ENCODE data around the gene CHTOP.

Gene CHTOP

GRCh38 chr1:153608742-153609584 is 24.9 kb upstream of the CHTOP start:
- no peak for TF ChIP-seq GATA2 (IDR thresholded peaks at IDR 0.05; ENCODE audit: low read depth, low read length)
- TF ChIP-seq GATA3 (IDR thresholded peaks at IDR 0.05; ENCODE audit: low read depth, low read length): no peak

DNA sequence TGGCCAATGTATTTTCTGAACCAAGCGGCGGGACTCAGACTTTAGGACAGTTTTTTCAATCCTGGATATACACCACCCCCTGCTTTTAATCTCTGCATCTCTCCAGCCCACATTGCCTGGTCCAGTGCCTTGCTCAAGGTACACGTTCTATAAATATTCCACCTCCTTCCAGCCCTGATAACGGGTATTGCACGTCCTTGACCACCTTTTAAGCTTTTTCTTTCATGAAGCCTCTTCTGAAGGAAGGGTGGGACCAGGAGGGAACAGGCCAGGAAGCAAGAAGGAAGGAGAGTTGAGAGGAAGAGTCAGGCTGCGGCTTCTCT is 24.3 kb upstream of the CHTOP start:
- TF ChIP-seq GATA3 (IDR thresholded peaks at IDR 0.05; ENCODE audit: low read depth, low read length): no peak
- TF ChIP-seq GATA2 (IDR thresholded peaks at IDR 0.05; ENCODE audit: low read depth, low read length): no peak

GRCh38 chr1:153610334-153610733 is 23.5 kb upstream of the CHTOP start:
- TF ChIP-seq GATA3 (IDR thresholded peaks at IDR 0.05; ENCODE audit: low read depth, low read length) (no peak), GATA2 (IDR thresholded peaks at IDR 0.05; ENCODE audit: low read depth, low read length) (peak; percentile 22; the same call in 1 of the 2 replicates)

GRCh38 chr1:153610811-153611301 is 23.0 kb upstream of the CHTOP start:
- no peak for TF ChIP-seq GATA3 (IDR thresholded peaks at IDR 0.05; ENCODE audit: low read depth, low read length)
- TF ChIP-seq GATA2 (IDR thresholded peaks at IDR 0.05; ENCODE audit: low read depth, low read length): no peak

DNA sequence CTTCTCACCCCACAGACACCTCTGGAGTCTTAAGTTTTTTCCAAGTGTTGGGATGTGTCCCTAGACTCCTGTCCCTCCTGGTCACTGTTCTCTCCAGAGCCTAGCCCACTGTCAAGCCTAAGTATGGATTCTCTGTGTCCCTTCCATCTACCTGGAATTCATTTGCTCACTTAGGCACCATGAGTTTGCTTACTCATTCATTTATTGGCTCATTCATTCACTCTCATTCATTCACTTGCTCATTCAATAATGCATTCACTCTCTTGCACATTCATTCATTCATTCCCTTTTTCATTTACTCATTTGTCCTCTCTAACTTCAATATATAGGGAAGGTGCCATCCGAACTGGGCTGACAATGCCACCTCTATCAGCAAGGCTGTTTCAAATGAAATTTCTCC is 22.5 kb upstream of the CHTOP start:
- no peak for TF ChIP-seq GATA2 (IDR thresholded peaks at IDR 0.05; ENCODE audit: low read depth, low read length)
- TF ChIP-seq GATA3 (IDR thresholded peaks at IDR 0.05; ENCODE audit: low read depth, low read length): no peak

DNA sequence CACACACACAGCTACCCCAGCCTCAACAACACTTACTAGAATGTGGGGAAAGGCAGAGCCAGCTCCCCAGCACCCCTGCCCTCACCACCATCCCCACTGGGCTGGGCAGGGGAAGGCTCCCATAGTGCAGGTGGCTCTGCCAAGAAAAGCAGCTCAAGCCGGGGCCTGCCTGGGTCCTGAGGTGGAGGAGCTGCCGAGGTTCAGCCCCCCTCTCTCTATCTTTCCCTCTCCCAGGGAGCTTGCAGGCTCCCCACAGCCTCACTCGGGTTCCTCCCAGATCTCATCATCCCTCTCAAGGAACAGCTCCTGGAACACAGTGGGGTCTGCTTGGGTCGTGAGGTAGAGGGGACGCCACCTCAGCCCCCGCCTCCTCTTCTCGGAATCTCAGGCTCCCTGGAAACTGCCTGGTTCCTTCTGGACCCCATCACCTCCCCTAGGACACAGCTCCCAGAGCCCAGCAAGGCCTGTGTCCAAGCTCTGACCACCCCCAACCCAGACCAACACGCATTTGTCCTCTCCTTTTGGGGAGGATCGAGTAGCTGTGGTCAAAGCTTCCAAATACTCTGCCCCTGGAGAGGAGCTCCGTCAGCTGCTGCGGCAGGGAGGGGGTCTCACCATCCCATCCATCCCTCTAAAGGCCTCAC is 21.6 kb upstream of the CHTOP start:
- TF ChIP-seq GATA2 (IDR thresholded peaks at IDR 0.05; ENCODE audit: low read depth, low read length): no peak
- TF ChIP-seq GATA3 (IDR thresholded peaks at IDR 0.05; ENCODE audit: low read depth, low read length): no peak

DNA sequence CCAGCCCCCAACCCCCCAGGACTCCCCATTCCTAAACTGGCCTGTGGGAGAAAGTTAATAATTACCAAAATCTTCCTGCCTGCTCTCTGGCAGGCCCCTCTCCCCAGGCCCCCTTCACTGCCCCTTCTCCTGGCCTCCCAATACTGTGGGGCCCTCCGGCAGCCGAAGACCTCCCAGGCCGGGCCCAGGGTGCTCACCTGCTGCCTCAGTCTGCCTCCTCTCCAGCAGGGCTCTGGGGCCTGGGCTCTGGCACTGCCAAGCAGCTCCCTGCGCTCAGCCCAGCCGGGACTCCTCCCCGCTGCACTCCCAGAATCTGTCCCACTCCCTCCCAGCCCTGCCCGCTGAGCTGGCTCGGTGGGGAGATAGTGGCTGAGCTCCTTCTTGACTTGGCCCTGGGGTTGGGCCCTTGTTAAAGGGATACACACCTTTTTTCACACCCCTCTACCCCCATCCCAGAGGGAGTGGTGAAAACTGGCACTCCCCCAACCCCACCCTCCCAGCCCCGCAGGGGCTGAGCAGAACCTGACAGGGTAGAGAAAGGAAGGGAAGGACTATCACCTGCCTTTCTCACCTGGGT is 21.0 kb upstream of the CHTOP start, which contains the start of gene S100A16:
S100A16 (minus strand) TSS at position 383 of the 577 bp plus-strand sequence. CDS start 4,986 bp downstream, outside the sequence.
- TF ChIP-seq GATA2 (IDR thresholded peaks at IDR 0.05; ENCODE audit: low read depth, low read length) (no peak), GATA3 (IDR thresholded peaks at IDR 0.05; ENCODE audit: low read depth, low read length) (no peak)

DNA sequence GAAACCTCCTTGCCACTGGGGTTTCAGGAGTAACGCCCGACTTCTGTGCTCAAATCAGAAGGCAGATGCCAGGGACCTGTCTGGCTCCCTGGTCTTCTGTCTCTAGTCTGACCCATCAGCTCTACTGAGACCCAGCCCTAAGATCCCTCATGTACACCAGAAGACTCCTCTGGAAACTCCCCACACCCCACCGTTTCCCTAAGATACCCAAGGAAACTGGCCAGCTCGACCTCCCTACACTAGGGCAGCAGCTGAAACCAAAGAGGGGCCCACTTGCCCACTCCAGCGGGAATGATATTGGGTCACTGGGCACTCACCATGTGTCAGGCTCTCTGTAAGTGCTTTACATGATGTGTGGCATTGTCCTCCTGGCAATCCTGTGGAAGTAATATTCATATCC is 20.5 kb upstream of the CHTOP start:
- TF ChIP-seq GATA3 (IDR thresholded peaks at IDR 0.05; ENCODE audit: low read depth, low read length) (no peak), GATA2 (IDR thresholded peaks at IDR 0.05; ENCODE audit: low read depth, low read length) (no peak)

- TF ChIP-seq GATA2 (IDR thresholded peaks at IDR 0.05; ENCODE audit: low read depth, low read length): no peak
- TF ChIP-seq GATA3 (IDR thresholded peaks at IDR 0.05; ENCODE audit: low read depth, low read length): no peak
Observed at GRCh38 chr1:153614189-153614900, 19.5 kb upstream of the CHTOP start.

- no peak for TF ChIP-seq GATA2 (IDR thresholded peaks at IDR 0.05; ENCODE audit: low read depth, low read length)
- no peak for TF ChIP-seq GATA3 (IDR thresholded peaks at IDR 0.05; ENCODE audit: low read depth, low read length)
Observed at GRCh38 chr1:153614906-153615305, 19.0 kb upstream of the CHTOP start.

DNA sequence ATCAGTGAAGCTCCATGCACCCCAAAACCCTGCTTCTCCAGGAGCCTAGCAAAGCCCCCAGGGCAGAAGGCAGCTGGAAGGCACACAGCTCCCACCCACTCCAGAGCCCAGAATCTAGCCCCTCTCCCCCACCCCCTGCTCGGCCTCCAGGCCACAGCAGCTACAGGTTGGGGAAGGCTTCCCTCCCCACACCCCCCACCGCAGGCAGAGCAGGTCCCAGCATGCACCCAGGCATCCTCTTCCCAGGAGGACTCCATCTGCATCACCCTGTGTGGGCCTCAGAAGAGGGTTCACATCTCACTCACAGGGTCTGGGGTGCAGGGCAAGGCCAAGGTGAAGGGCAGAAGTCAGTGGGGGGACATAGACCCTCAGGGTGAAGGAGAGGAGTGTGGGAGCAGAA is 18.5 kb upstream of the CHTOP start:
- TF ChIP-seq GATA3 (IDR thresholded peaks at IDR 0.05; ENCODE audit: low read depth, low read length): no peak
- TF ChIP-seq GATA2 (IDR thresholded peaks at IDR 0.05; ENCODE audit: low read depth, low read length): no peak

GRCh38 chr1:153616144-153616916 is 17.5 kb upstream of the CHTOP start, which contains the start of gene S100A14:
Gene S100A14 (minus strand): TSS chr1:153616325. CDS start chr1:153615858, 467 bp downstream.
- no peak for TF ChIP-seq GATA3 (IDR thresholded peaks at IDR 0.05; ENCODE audit: low read depth, low read length)

GRCh38 chr1:153616917-153617311 is 17.0 kb upstream of the CHTOP start:
- TF ChIP-seq GATA3 (IDR thresholded peaks at IDR 0.05; ENCODE audit: low read depth, low read length): no peak
- no peak for TF ChIP-seq GATA2 (IDR thresholded peaks at IDR 0.05; ENCODE audit: low read depth, low read length)
